Measurements from ENCODE around the gene RASSF8. TPM values are rescaled to one million over a fixed set of nuclear protein-coding genes. Genes with fewer than 3 reads are reported as not detected.

Gene RASSF8
- total RNA-seq, 2 donors from 2014 or later = 3.2 to 14.2 TPM

GRCh38 chr12:26112232-26112631 lies 153.8 kb downstream of the RASSF8 start:
- H3K4me3 ChIP-seq = no peak overlapping the region
- H3K27me3 ChIP-seq = no peaks in the 10 kb centered on the region
- intact Hi-C loops (cut with DNase I) = no loop called here
- H3K9me3 ChIP-seq = no peaks in the 10 kb centered on the region
- H3K4me1 ChIP-seq = peaks cover 5% of the 10 kb centered on the region
- DNase-seq = no peak
- no peak overlapping the region for H3K27ac ChIP-seq
- H3K9ac ChIP-seq (ENCODE audit: low read depth in 2 of 2, low read length in 2 of 2) = no peak overlapping the region
- no peak for TF ChIP-seq CTCF (IDR thresholded peaks at IDR 0.05)
- H3K36me3 ChIP-seq = no peaks in the 10 kb centered on the region

DNA sequence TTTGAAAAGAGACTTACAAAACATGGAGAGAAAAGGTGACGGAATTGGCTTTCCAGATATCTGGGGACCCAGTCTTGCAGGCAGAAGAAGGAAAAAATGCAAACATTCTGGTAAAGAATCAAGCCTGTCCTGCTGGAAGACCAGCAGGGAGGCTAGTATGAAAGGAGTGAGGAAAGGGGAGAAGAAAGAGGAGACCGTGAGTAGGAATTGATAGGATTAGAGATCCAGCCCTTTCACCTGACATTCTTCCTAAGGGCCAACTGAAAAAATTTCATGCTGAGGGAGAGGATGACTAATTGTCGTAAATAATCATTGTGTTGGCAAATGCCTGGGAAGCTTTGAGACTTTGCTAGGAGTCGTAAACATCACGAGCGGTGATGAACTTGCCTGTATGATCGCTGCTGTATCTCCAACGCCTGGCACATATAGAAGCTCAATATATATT lies 154.2 kb downstream of the RASSF8 start:
- H3K4me3 ChIP-seq = no peak overlapping the region
- no peak for DNase-seq
- H3K36me3 ChIP-seq = no peaks in the 10 kb centered on the region
- H3K27ac ChIP-seq = no peak overlapping the region
- no peaks in the 10 kb centered on the region for H3K9me3 ChIP-seq
- TF ChIP-seq CTCF (IDR thresholded peaks at IDR 0.05) = no peak
- intact Hi-C loops (cut with DNase I) = no loop called here
- H3K4me1 ChIP-seq = peaks cover 5% of the 10 kb centered on the region
- no peak overlapping the region for H3K9ac ChIP-seq (ENCODE audit: low read depth in 2 of 2, low read length in 2 of 2)
- no peaks in the 10 kb centered on the region for H3K27me3 ChIP-seq

DNA sequence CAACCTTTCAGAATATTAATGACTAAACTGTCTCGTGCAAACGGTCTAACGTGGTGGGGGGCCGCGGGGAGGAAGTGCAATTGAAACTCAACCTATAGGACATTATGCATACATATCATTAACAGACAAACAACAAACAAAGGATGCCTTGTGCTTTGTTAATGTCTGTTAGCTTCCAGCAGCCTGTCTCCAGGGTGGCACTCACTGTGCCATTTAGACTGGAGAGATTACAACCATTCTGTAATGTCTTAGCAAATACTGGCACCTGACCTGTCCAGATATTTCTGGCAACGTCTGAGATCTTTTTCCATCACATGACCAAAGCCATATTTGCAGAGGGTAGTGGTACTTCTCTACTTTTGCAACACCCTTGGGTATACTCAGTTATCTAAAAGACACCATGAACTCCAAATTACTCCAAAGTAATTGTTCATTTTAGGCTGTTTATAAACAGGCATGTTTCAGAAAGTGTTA lies 154.7 kb downstream of the RASSF8 start:
- peaks cover 5% of the 10 kb centered on the region for H3K4me1 ChIP-seq
- H3K4me3 ChIP-seq = no peak overlapping the region
- intact Hi-C loops (cut with DNase I) = no loop called here
- no peak overlapping the region for H3K9ac ChIP-seq (ENCODE audit: low read depth in 2 of 2, low read length in 2 of 2)
- peak; percentile 29 for DNase-seq
- H3K27me3 ChIP-seq = no peaks in the 10 kb centered on the region
- no peaks in the 10 kb centered on the region for H3K36me3 ChIP-seq
- no peak for TF ChIP-seq CTCF (IDR thresholded peaks at IDR 0.05)
- H3K27ac ChIP-seq = peak overlapping the region; percentile 84
- H3K9me3 ChIP-seq = no peaks in the 10 kb centered on the region

DNA sequence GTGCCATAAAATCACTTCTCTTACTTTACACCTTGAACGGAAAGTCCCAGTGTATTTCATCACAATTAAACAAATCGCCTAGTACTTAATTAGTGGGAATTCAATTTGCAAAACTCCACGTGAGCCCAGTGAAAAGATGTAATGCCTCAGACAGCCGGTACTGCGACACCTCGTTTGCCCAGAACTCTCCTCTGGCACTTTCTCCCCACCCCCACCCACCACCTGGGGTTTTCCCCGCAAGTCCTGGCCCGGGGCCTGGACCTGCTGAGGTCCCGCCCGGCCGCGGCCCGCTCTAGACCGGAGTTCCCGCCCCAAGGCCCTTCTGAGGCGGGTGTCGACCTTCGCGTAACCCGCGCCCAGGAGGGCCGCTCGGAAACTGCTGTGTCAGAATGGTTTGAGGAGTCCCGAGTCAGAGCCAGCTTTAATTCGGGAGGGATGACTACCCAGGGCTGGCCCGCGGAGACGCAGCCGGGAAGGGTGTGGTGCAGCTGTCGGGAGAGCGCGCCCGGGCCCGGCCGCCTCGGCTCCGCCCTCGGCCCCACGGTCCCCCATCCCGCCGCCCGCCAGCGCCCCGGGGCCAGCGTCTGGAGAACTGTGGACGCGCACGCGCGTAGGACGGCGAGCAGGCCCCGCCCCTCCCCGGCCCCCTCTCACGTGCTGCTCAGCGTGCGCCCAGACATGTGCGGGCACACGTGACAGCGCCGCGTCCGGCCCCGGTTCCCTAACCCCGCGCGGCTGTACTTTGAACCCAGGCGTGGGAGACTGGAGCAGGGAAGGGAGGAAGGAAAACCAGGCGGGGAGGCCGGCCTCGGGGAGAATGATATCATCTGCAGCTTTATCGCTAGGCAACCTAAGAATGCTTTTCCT lies 155.6 kb downstream of the RASSF8 start:
- Histone ChIP-seq H3K4me1 (peaks cover 5% of the 10 kb centered on the region), H3K36me3 (no peaks in the 10 kb centered on the region), H3K27me3 (no peaks in the 10 kb centered on the region), H3K9ac (ENCODE audit: low read depth in 2 of 2, low read length in 2 of 2) (peak overlapping the region; percentile 76 to 77), H3K9me3 (no peaks in the 10 kb centered on the region), H3K4me3 (peak overlapping the region; percentile 44), H3K27ac (peak overlapping the region; percentile 84)
- intact Hi-C loops (cut with DNase I) = no loop called here
- DNase-seq = peak; percentile 97
- no peak for TF ChIP-seq CTCF (IDR thresholded peaks at IDR 0.05)

DNA sequence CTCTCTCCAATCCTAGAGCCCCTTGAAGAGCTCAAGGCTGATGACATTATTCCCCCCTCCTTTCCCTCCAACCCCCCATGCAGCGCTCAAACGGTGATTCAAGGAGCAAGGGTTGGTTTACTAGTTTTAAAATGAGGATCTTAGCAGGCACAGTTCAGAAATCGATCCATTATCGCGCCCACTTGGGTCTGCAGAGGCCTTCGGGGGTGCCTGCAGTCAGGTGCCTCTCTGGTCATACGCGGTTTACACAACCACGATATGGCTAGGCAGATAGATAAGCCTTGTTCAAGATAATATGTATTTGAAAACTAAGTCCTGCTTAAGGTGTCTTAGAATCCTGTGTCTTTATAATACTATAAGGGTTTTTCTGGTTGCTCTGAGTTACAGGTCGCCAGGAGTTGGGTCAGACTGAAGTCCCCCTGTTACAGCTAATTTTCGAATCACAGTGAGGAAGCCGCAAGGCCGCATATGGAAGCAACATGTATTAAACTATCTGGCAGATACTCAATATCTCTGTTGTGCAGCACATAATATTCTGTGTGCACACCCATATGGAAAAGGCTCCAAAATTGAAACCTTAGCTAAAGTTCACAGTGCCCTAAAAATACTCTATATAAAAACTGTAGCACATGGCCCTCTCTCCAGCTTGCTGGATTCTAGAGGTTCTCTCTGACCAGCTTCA lies 156.4 kb downstream of the RASSF8 start:
- TF ChIP-seq CTCF (IDR thresholded peaks at IDR 0.05) = no peak
- H3K4me1 ChIP-seq = peaks cover 5% of the 10 kb centered on the region
- peak overlapping the region; percentile 44 to 76 for H3K9ac ChIP-seq (ENCODE audit: low read depth in 2 of 2, low read length in 2 of 2)
- H3K4me3 ChIP-seq = peak overlapping the region; percentile 44
- H3K27me3 ChIP-seq = no peaks in the 10 kb centered on the region
- H3K9me3 ChIP-seq = no peaks in the 10 kb centered on the region
- intact Hi-C loops (cut with DNase I) = loop anchor here (5.0 kb wide), 1 partner anchor 287 kb away; no protein-coding TSS in a partner anchor
- H3K36me3 ChIP-seq = no peaks in the 10 kb centered on the region
- DNase-seq = no peak
- H3K27ac ChIP-seq = peak overlapping the region; percentile 84

Measured in colonic mucosa (tissue), 4 donors.